DND-41 (cell line): ENCODE measurements around the gene JAZF1.

Experiments
- ATAC-seq: fragments of 200-7000 bp; cut with Tn5 transposase; 3 replicates; pipeline ENCODE4 v1.9.1; 2021; ENCODE audit warnings: low read depth; ENCODE audit not compliant: insufficient read depth
- DNase-seq: peaks from one replicate; pipeline ENCODE4 v3.0.0-alpha.2; 2020
- H2AFZ ChIP-seq: 2 replicates; pipeline ENCODE4 v1.6.0; 2012; ENCODE audit warnings: low read depth, low read length
- H3K27ac ChIP-seq: 2 replicates; pipeline ENCODE4 v1.5.1; 2012; ENCODE audit warnings: low read length, inconsistent platforms
- H3K27me3 ChIP-seq: fragments of 200-600 bp; sonication (generic); 2 replicates; pipeline ENCODE4 v1.6.0; 2012; ENCODE audit warnings: low read length, mild to moderate bottlenecking, inconsistent platforms; ENCODE audit not compliant: insufficient read depth, poor library complexity
- H3K36me3 ChIP-seq: 2 replicates; pipeline ENCODE4 v1.5.1; 2012; ENCODE audit warnings: low read length, inconsistent platforms; ENCODE audit not compliant: insufficient read depth
- H3K4me1 ChIP-seq: 2 replicates; pipeline ENCODE4 v1.5.1; 2012; ENCODE audit warnings: mild to moderate bottlenecking, low read length; ENCODE audit not compliant: insufficient read depth
- H3K4me2 ChIP-seq: 2 replicates; pipeline ENCODE4 v1.6.0; 2012; ENCODE audit warnings: mild to moderate bottlenecking, moderate library complexity, low read length, inconsistent platforms; ENCODE audit not compliant: insufficient read depth
- H3K4me3 ChIP-seq, 2 experiments: fragments of 200-600 bp in 1 of 2; shearing (Covaris generic) in 1 of 2; 2 replicates each; pipeline ENCODE4 v1.5.1; 2012 to 2016; ENCODE audit warnings: inconsistent platforms in 2 of 2, low read length in 2 of 2, mild to moderate bottlenecking in 2 of 2, low read depth in 1 of 2, moderate library complexity in 1 of 2
- H3K79me2 ChIP-seq: 2 replicates; pipeline ENCODE4 v1.6.0; 2012; ENCODE audit warnings: low read length, inconsistent platforms; ENCODE audit not compliant: insufficient read depth
- H3K9ac ChIP-seq: 2 replicates; pipeline ENCODE4 v1.6.0; 2012; ENCODE audit warnings: low read depth, mild to moderate bottlenecking, inconsistent platforms, low read length, moderate library complexity
- H3K9me3 ChIP-seq: 2 replicates; pipeline ENCODE4 v1.5.1; 2012; ENCODE audit warnings: low read length, moderate library complexity, mild to moderate bottlenecking, inconsistent platforms; ENCODE audit not compliant: insufficient read depth, severe bottlenecking
- H4K20me1 ChIP-seq: 2 replicates; pipeline ENCODE4 v1.6.0; 2012; ENCODE audit warnings: low read length; ENCODE audit not compliant: insufficient read depth
- EZH2 ChIP-seq: IDR thresholded peaks from 3 replicates; pipeline ENCODE4 v1.6.1; 2012; ENCODE audit warnings: borderline replicate concordance, low read depth, mild to moderate bottlenecking, moderate library complexity, low read length, inconsistent platforms; ENCODE audit not compliant: severe bottlenecking
- TF ChIP-seq, protein P1 (sequence below): IDR thresholded peaks from 2 replicates; pipeline ENCODE4 v1.5.1; 2012; ENCODE audit warnings: borderline replicate concordance, low read length, moderate library complexity, mild to moderate bottlenecking; ENCODE audit not compliant: poor library complexity, severe bottlenecking; ENCODE audit errors: extremely low read depth

Gene JAZF1

DNA sequence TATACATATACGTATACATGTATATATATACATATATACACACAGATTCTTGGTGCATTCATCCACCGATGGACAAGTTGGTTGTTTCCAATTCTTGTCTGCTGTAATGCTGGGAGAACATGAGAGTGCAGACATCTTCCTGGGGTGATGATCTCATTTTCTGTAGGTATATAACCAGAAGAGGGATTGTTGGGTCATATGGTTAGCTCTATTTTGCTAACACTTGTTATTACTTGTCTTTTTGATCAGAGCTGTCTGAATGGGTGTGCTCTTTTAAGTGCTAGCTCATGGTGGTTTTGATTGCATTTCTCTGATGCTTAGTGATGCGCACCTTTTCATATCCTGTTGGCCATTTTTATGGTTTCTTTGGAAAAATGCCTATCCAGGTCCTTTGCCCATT, 334.2 kb downstream of the JAZF1 start:
- no peak overlapping the region for H2AFZ ChIP-seq
- H3K9me3 ChIP-seq = no peaks in the 10 kb centered on the region
- TF ChIP-seq, protein P1, sequence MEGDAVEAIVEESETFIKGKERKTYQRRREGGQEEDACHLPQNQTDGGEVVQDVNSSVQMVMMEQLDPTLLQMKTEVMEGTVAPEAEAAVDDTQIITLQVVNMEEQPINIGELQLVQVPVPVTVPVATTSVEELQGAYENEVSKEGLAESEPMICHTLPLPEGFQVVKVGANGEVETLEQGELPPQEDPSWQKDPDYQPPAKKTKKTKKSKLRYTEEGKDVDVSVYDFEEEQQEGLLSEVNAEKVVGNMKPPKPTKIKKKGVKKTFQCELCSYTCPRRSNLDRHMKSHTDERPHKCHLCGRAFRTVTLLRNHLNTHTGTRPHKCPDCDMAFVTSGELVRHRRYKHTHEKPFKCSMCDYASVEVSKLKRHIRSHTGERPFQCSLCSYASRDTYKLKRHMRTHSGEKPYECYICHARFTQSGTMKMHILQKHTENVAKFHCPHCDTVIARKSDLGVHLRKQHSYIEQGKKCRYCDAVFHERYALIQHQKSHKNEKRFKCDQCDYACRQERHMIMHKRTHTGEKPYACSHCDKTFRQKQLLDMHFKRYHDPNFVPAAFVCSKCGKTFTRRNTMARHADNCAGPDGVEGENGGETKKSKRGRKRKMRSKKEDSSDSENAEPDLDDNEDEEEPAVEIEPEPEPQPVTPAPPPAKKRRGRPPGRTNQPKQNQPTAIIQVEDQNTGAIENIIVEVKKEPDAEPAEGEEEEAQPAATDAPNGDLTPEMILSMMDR = no peak
- no peak for TF ChIP-seq EZH2
- no peak for ATAC-seq
- H3K4me2 ChIP-seq = no peak overlapping the region
- no peak overlapping the region for H3K4me3 ChIP-seq
- H4K20me1 ChIP-seq = no peaks in the 10 kb centered on the region
- no peak overlapping the region for H3K9ac ChIP-seq
- no peak overlapping the region for H3K27ac ChIP-seq
- H3K4me1 ChIP-seq = no peaks in the 10 kb centered on the region
- no peaks in the 10 kb centered on the region for H3K27me3 ChIP-seq
- DNase-seq = no peak
- H3K36me3 ChIP-seq = no peaks in the 10 kb centered on the region
- no peaks in the 10 kb centered on the region for H3K79me2 ChIP-seq

- ATAC-seq (no peak), DNase-seq (no peak)
- H3K9me3 ChIP-seq = no peaks in the 10 kb centered on the region
- no peak overlapping the region for H3K27ac ChIP-seq
- H3K27me3 ChIP-seq = no peaks in the 10 kb centered on the region
- H3K79me2 ChIP-seq = no peaks in the 10 kb centered on the region
- H3K36me3 ChIP-seq = peaks cover 7% of the 10 kb centered on the region; the same call in 1 of the 2 replicates
- H3K4me3 ChIP-seq = no peak overlapping the region
- TF ChIP-seq, protein P1 = no peak
- no peak for TF ChIP-seq EZH2
- H3K4me1 ChIP-seq = no peaks in the 10 kb centered on the region
- no peaks in the 10 kb centered on the region for H4K20me1 ChIP-seq
- no peak overlapping the region for H2AFZ ChIP-seq
- no peak overlapping the region for H3K9ac ChIP-seq
- H3K4me2 ChIP-seq = no peak overlapping the region
Observed at GRCh38 chr7:27843584-27844305, 336.9 kb downstream of the JAZF1 start.

DNA sequence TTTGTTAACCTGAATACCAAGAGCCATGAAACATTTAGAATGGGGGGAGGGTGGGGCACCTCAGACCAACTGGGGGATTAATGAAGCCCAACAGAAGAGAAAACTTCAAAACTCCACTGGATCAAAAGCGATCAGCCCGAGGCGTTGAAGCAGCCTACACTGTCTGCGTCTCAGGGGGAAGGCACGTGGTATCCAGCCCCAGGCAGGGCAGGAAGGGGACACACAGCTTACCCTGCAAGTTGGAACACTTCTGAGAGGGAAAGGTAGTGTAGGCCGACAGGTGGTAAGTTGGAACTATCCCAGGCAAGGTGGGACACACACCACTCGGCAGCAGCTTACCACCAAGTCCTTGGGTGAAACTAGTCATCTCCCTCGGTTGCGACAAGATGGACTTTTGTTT, 337.7 kb downstream of the JAZF1 start:
- ATAC-seq (no peak), DNase-seq (no peak)
- TF ChIP-seq, protein P1 = no peak
- TF ChIP-seq EZH2 = no peak
- Histone ChIP-seq H3K27ac (no peak overlapping the region), H3K36me3 (peaks cover 7% of the 10 kb centered on the region; the same call in 1 of the 2 replicates), H3K27me3 (no peaks in the 10 kb centered on the region), H2AFZ (no peak overlapping the region), H3K4me2 (no peak overlapping the region), H3K4me1 (no peaks in the 10 kb centered on the region), H4K20me1 (no peaks in the 10 kb centered on the region), H3K9me3 (no peaks in the 10 kb centered on the region), H3K4me3 (no peak overlapping the region), H3K79me2 (no peaks in the 10 kb centered on the region), H3K9ac (no peak overlapping the region)
